Measurements from ENCODE around the gene CDC42. TPM values are rescaled to one million over a fixed set of nuclear protein-coding genes. Genes with fewer than 3 reads are reported as not detected.

Gene CDC42
- total and polyA plus RNA-seq, 10 of the 15 experiments (the other 5 are each of a cell fraction or from before 2014, with no cell fraction given) = 184 to 479 (median 326) TPM

- ChIA-PET SMC1A (ENCODE audit: uncharacterized antibody, unreplicated experiment) (interaction anchor here (2.3 kb wide), 1 partner anchor 10 kb away, joined by 8 read pairs; no protein-coding TSS in a partner anchor), RAD21 (ENCODE audit: unreplicated experiment) (no interaction called here), POLR2A (no interaction called here), CTCF (interaction anchor here (0.9 to 1.6 kb wide), 2 partner anchors 10 to 14 kb away, joined by 3 to 4 read pairs; no protein-coding TSS in a partner anchor)
- 37% methylated on average over 6 of the region's 6 CpGs for WGBS (ENCODE audit: insufficient coverage, insufficient replicate concordance, low lambda C conversion rate, missing lambda C conversion rate)
- H3K27ac ChIP-seq (ENCODE audit: control insufficient read depth, insufficient read depth) = peak overlapping the region; percentile 53
- FAIRE-seq (no peak), DNase-seq (ENCODE audit: low read depth, low spot score) (no peak), ATAC-seq (no peak)
- peaks cover 16 to 21% of the 10 kb centered on the region in 2 experiments; a peak in 3 of 4 replicates for H3K36me3 ChIP-seq (ENCODE audit: control insufficient read depth in 2 of 2, insufficient read depth in 2 of 2, low read length in 1 of 2)
- no TSS peak for BruUV-seq (replicated peaks)
- no peak overlapping the region for H3K9ac ChIP-seq (ENCODE audit: control insufficient read depth, insufficient read depth, low read length)
- intact Hi-C loops (cut with micrococcal nuclease; ENCODE audit: unreplicated experiment) = no loop called here
- peaks cover 52% of the 10 kb centered on the region for H3K4me1 ChIP-seq (ENCODE audit: control insufficient read depth, insufficient read depth, low read length)
- H2AFZ ChIP-seq (ENCODE audit: control insufficient read depth, low read depth, low read length) = no peak overlapping the region
- no peak overlapping the region for H3K4me3 ChIP-seq
- H3K27me3 ChIP-seq (replicated peaks in 1 of 2; ENCODE audit: control insufficient read depth in 2 of 2, insufficient read depth in 2 of 2, low read length in 1 of 2) = no peaks in the 10 kb centered on the region
- H4K20me1 ChIP-seq (ENCODE audit: control insufficient read depth, insufficient read depth) = peaks cover 12% of the 10 kb centered on the region
- no peaks in the 10 kb centered on the region for H3K9me3 ChIP-seq (replicated peaks; ENCODE audit: control insufficient read depth, insufficient read depth, low read length)
- in situ Hi-C loops (cut with MboI) = no loop called here
- peak overlapping the region; percentile 38; the same call in 1 of the 2 replicates for H3K4me2 ChIP-seq (ENCODE audit: control insufficient read depth, insufficient read depth)
- TF ChIP-seq FOXM1 (IDR thresholded peaks at IDR 0.05; ENCODE audit: low read depth, low read length) (no peak), ZNF622 (IDR thresholded peaks at IDR 0.05) (no peak), RBBP5 (conservative IDR thresholded peaks at IDR 0.05) (no peak), ZNF217 (IDR thresholded peaks at IDR 0.05) (no peak), TCF7 (IDR thresholded peaks at IDR 0.05; ENCODE audit: borderline replicate concordance) (no peak), TCF12 (IDR thresholded peaks at IDR 0.05; ENCODE audit: low read depth, low read length) (no peak), BRCA1 (IDR thresholded peaks at IDR 0.05; ENCODE audit: low read depth, low read length) (no peak), IRF4 (IDR thresholded peaks at IDR 0.05; ENCODE audit: low read depth, low read length) (no peak), RFX5 (IDR thresholded peaks at IDR 0.05; ENCODE audit: low read depth, low read length) (no peak), PAX8 (IDR thresholded peaks at IDR 0.05) (no peak), CREM (IDR thresholded peaks at IDR 0.05; ENCODE audit: low read depth) (no peak), PRDM15 (CRISPR knock-in tag; IDR thresholded peaks at IDR 0.05) (no peak), HSF1 (IDR thresholded peaks at IDR 0.05; ENCODE audit: low read depth, low read length) (no peak), FOXK2 (IDR thresholded peaks at IDR 0.05) (no peak), SREBF1 (IDR thresholded peaks at IDR 0.05; ENCODE audit: low read length) (no peak), SUZ12 (IDR thresholded peaks at IDR 0.05; ENCODE audit: unreplicated experiment) (no peak)
- H3K79me2 ChIP-seq (ENCODE audit: control insufficient read depth, insufficient read depth, low read length) = no peaks in the 10 kb centered on the region
These were observed 62.8 kb downstream of the CDC42 start for GRCh38 chr1:22115286-22115685.

Measured in GM12878 (cell line).